Measurements from ENCODE around the gene JARID2. TPM values are rescaled to one million over a fixed set of nuclear protein-coding genes. Genes with fewer than 3 reads are reported as not detected.

Gene JARID2
- total RNA-seq, 1 donor from 2014 or later = 38.9 TPM

DNA sequence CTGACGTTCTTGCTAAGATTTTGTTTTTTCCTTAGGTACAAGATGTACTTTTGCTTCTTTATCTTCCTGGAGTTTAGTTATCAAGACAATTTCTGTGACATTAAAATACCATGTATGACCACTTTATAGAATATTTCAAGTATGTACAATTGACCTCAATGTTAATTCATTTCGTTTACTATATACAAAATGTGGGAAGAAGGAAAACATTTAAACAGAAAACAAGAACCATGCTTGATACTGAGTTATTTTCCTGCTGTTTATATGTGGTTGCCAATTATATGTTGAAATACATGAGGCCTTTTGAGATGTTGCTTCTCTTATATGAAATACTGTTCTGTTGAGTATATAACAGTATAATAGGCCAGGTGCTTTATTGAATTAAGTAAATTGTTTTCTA is 184.3 kb downstream of the JARID2 start:
- Histone ChIP-seq H3K4me1 (peaks cover 69% of the 10 kb centered on the region), H3K27ac (no peak overlapping the region), H3K36me3 (peaks cover 6% of the 10 kb centered on the region), H3K9ac (no peak overlapping the region), H4K20me1 (ENCODE audit: low read depth) (peaks cover 72% of the 10 kb centered on the region), H3F3A (ENCODE audit: low read depth) (peaks cover 24% of the 10 kb centered on the region), H3K4me2 (no peak overlapping the region), H3K4me3 (no peak overlapping the region), H2AFZ (replicated peaks) (no peak overlapping the region), H3K27me3 (no peaks in the 10 kb centered on the region), H3K9me3 (ENCODE audit: low read depth) (no peaks in the 10 kb centered on the region), H3K79me2 (ENCODE audit: low read depth) (peaks cover 100% of the 10 kb centered on the region)
- TF ChIP-seq, protein P1, sequence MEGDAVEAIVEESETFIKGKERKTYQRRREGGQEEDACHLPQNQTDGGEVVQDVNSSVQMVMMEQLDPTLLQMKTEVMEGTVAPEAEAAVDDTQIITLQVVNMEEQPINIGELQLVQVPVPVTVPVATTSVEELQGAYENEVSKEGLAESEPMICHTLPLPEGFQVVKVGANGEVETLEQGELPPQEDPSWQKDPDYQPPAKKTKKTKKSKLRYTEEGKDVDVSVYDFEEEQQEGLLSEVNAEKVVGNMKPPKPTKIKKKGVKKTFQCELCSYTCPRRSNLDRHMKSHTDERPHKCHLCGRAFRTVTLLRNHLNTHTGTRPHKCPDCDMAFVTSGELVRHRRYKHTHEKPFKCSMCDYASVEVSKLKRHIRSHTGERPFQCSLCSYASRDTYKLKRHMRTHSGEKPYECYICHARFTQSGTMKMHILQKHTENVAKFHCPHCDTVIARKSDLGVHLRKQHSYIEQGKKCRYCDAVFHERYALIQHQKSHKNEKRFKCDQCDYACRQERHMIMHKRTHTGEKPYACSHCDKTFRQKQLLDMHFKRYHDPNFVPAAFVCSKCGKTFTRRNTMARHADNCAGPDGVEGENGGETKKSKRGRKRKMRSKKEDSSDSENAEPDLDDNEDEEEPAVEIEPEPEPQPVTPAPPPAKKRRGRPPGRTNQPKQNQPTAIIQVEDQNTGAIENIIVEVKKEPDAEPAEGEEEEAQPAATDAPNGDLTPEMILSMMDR (IDR thresholded peaks at IDR 0.05) = no peak
- TF ChIP-seq EZH2phosphoT487 (IDR thresholded peaks at IDR 0.05) = no peak
- no peak for TF ChIP-seq EZH2 (IDR thresholded peaks at IDR 0.05)
- peaks cover 11% of the 10 kb centered on the region for H3K36me3 Mint-ChIP-seq
- H3K27ac Mint-ChIP-seq = no peak overlapping the region
- no peak for DNase-seq (ENCODE audit: low spot score)
- H3K27me3 Mint-ChIP-seq (ENCODE audit: insufficient read depth, low read depth) = no peaks in the 10 kb centered on the region
- peaks cover 8% of the 10 kb centered on the region for H3K9me3 Mint-ChIP-seq
- peaks cover 91% of the 10 kb centered on the region for H3K4me1 Mint-ChIP-seq
- H3K4me3 Mint-ChIP-seq = no peak overlapping the region

DNA sequence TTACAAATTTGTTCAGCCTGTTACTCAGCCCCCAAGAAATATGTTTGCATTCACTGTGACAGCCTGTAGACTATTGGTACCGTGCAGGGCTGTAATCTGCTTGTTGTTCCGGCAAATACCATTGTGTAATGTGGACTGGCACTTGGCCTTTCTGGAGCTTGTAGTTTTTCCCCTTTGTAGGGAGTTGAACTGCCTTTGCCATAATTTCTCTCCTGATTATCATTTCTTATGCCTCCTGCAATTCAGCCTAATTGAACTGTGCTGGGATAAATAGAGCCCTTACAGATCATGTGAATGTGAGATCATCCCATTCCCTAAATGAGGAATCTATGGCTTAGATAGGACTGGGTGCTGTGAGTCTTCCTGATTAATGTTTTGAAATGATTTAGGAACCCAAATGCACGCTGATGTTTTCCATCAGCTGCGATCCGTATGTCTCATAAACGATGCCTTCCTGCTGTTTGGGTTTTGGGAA is 185.1 kb downstream of the JARID2 start:
- peaks cover 63% of the 10 kb centered on the region for H3K4me1 ChIP-seq
- H3K36me3 ChIP-seq = peaks cover 6% of the 10 kb centered on the region

DNA sequence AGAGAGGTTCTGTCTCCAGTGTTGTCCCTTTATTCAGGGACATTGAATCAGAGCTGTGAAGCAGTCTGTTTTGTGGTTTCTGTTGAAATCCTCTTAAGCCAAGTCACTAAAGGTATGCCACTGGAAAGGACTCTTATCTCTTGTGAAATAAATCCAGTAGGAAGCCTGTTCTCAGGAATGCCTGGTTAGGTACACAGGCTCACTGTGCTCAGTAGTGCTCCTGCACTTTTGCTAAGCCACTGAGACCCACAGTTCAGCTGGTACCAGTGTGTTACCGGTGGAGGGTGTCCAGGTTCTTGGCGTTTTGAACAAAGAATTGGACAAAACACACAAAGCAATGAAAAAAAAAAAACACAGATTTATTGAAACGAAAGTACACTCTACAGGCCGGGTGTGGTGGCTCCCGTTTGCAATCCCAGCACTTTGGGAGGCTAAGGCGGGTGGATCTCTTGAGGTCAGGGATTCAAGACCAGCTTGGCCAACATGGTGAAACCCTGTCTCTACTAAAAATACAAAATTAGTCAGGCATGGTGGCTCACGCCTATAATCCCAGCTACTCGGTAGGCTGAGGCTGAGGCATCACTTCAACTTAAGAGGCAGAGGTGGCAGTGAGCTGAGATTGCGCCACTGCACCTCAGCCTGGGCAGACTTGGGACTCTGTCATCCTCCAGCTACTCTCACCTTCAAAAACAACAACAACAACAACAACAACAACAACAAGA is 186.1 kb downstream of the JARID2 start:
- H3K36me3 ChIP-seq = peaks cover 6% of the 10 kb centered on the region
- peak; percentile 67 for DNase-seq (ENCODE audit: low spot score)
- H3K27me3 Mint-ChIP-seq (ENCODE audit: insufficient read depth, low read depth) = no peaks in the 10 kb centered on the region
- TF ChIP-seq, protein P1 (IDR thresholded peaks at IDR 0.05) = no peak
- no peak for TF ChIP-seq EZH2phosphoT487 (IDR thresholded peaks at IDR 0.05)
- no peak overlapping the region for H2AFZ ChIP-seq (replicated peaks)
- peaks cover 100% of the 10 kb centered on the region for H3K79me2 ChIP-seq (ENCODE audit: low read depth)
- H4K20me1 ChIP-seq (ENCODE audit: low read depth) = peaks cover 71% of the 10 kb centered on the region
- H3K4me3 Mint-ChIP-seq = peak overlapping the region; percentile 24
- peaks cover 13% of the 10 kb centered on the region for H3K36me3 Mint-ChIP-seq
- peak overlapping the region; percentile 86 for H3K27ac Mint-ChIP-seq
- peak overlapping the region; percentile 21 for H3K4me2 ChIP-seq
- peaks cover 83% of the 10 kb centered on the region for H3K4me1 Mint-ChIP-seq
- no peaks in the 10 kb centered on the region for H3K9me3 ChIP-seq (ENCODE audit: low read depth)
- peaks cover 57% of the 10 kb centered on the region for H3K4me1 ChIP-seq
- H3F3A ChIP-seq (ENCODE audit: low read depth) = peaks cover 14% of the 10 kb centered on the region
- H3K9me3 Mint-ChIP-seq = peaks cover 14% of the 10 kb centered on the region
- no peaks in the 10 kb centered on the region for H3K27me3 ChIP-seq
- H3K4me3 ChIP-seq = no peak overlapping the region
- no peak overlapping the region for H3K9ac ChIP-seq
- H3K27ac ChIP-seq = peak overlapping the region; percentile 40

More for the DNA sequence above, 185.1 kb downstream of the JARID2 start:
- peak overlapping the region; percentile 21 for H3K4me2 ChIP-seq
- H4K20me1 ChIP-seq (ENCODE audit: low read depth) = peaks cover 76% of the 10 kb centered on the region
- no peak overlapping the region for H3K9ac ChIP-seq
- Mint-ChIP-seq H3K36me3 (peaks cover 6% of the 10 kb centered on the region), H3K4me1 (peaks cover 83% of the 10 kb centered on the region), H3K4me3 (no peak overlapping the region), H3K27ac (peak overlapping the region; percentile 57), H3K27me3 (ENCODE audit: insufficient read depth, low read depth) (no peaks in the 10 kb centered on the region), H3K9me3 (peaks cover 8% of the 10 kb centered on the region)
- H3K4me3 ChIP-seq = no peak overlapping the region
- H3K79me2 ChIP-seq (ENCODE audit: low read depth) = peaks cover 100% of the 10 kb centered on the region
- no peaks in the 10 kb centered on the region for H3K9me3 ChIP-seq (ENCODE audit: low read depth)
- no peak for DNase-seq (ENCODE audit: low spot score)
- H3F3A ChIP-seq (ENCODE audit: low read depth) = peaks cover 17% of the 10 kb centered on the region
- H3K27ac ChIP-seq = peak overlapping the region; percentile 40
- TF ChIP-seq, protein P1 (IDR thresholded peaks at IDR 0.05) = no peak
- TF ChIP-seq EZH2phosphoT487 (IDR thresholded peaks at IDR 0.05) (no peak), EZH2 (IDR thresholded peaks at IDR 0.05) (no peak)
- no peaks in the 10 kb centered on the region for H3K27me3 ChIP-seq
- H2AFZ ChIP-seq (replicated peaks) = no peak overlapping the region
